A549 (cell line): ENCODE measurements around the gene FHIT.

ENCODE experiments used
- CTCF ChIP-seq: fragments of >200 bp; sonication (Bioruptor Twin); formaldehyde crosslinking; IDR thresholded peaks from 3 replicates; pipeline ENCODE4 v1.5.1; 2016
- JUN ChIP-seq, 2 experiments: fragments of >200 bp; sonication (Bioruptor Twin); formaldehyde crosslinking; IDR thresholded peaks; 2 replicates in 1 of 2; 3 replicates in 1 of 2; pipeline ENCODE4 v1.6.1; 2016 to 2017
- PBX3 ChIP-seq: IDR thresholded peaks from 2 replicates; pipeline ENCODE4 v1.6.1; 2012
- POLR2A ChIP-seq: IDR thresholded peaks from 2 replicates; pipeline ENCODE4 v1.6.1; 2012; ENCODE audit warnings: mild to moderate bottlenecking, low read length
- USF2 ChIP-seq: fragments of 450-650 bp; IDR thresholded peaks from 2 replicates; pipeline ENCODE4 v1.6.1; 2014; ENCODE audit warnings: antibody characterized with exemption

- TF ChIP-seq USF2 = no peak
- no peak for TF ChIP-seq CTCF
- TF ChIP-seq PBX3 = no peak
- TF ChIP-seq POLR2A = no peak
- no peak for TF ChIP-seq JUN (IDR thresholded peaks at IDR 0.05)
These were observed 1049.1 kb downstream of the FHIT start for GRCh38 chr3:60202052-60202726.
